Ramos (cell line): Measurements from ENCODE around the gene SYT7.

Experiments used
- in situ Hi-C: fragments of 300-500 bp; cut with MboI; formaldehyde crosslinking; loops from one replicate; pipeline ENCODE4 v1.14.3; 2022; ENCODE audit warnings: low sequenced_read_pairs; ENCODE audit not compliant: unreplicated experiment

Gene SYT7

GRCh38 chr11:61505106-61505505, 75.8 kb downstream of the SYT7 start:
- in situ Hi-C loops = no loop called here

- in situ Hi-C loops = no loop called here
Measured at GRCh38 chr11:61503135-61503770, 77.6 kb downstream of the SYT7 start.

- in situ Hi-C loops = no loop called here
Measured at GRCh38 chr11:61502522-61502921, 78.4 kb downstream of the SYT7 start.

- in situ Hi-C loops = no loop called here
Measured at GRCh38 chr11:61499816-61500491, 80.9 kb downstream of the SYT7 start.

GRCh38 chr11:61498767-61499341, 82.0 kb downstream of the SYT7 start:
- in situ Hi-C loops = no loop called here

- in situ Hi-C loops = no loop called here
Measured at GRCh38 chr11:61497876-61498275, 83.0 kb downstream of the SYT7 start.

GRCh38 chr11:61497473-61497872, 83.4 kb downstream of the SYT7 start:
- in situ Hi-C loops = no loop called here

- in situ Hi-C loops = no loop called here
Measured at GRCh38 chr11:61496602-61497400, 84.1 kb downstream of the SYT7 start.

- in situ Hi-C loops = no loop called here
Measured at GRCh38 chr11:61495801-61496601, 84.9 kb downstream of the SYT7 start.

GRCh38 chr11:61494381-61494961, 86.4 kb downstream of the SYT7 start:
- in situ Hi-C loops = no loop called here

GRCh38 chr11:61491736-61492395, 89.0 kb downstream of the SYT7 start:
- in situ Hi-C loops = no loop called here

- in situ Hi-C loops = no loop called here
Measured at GRCh38 chr11:61489833-61490721, 90.8 kb downstream of the SYT7 start.

GRCh38 chr11:61488651-61489291, 92.1 kb downstream of the SYT7 start:
- in situ Hi-C loops = no loop called here

- in situ Hi-C loops = no loop called here
Measured at GRCh38 chr11:61487342-61488025, 93.4 kb downstream of the SYT7 start.

GRCh38 chr11:61486779-61487178, 94.1 kb downstream of the SYT7 start:
- in situ Hi-C loops = no loop called here

GRCh38 chr11:61486011-61486620, 94.8 kb downstream of the SYT7 start:
- in situ Hi-C loops = no loop called here

- in situ Hi-C loops = no loop called here
Measured at GRCh38 chr11:61485080-61485479, 95.8 kb downstream of the SYT7 start.
